Fibroblast of upper back skin (primary cell): ENCODE results near the gene SLC25A39.
"Not testable (repeated sequence)": the region's sequence is repeated elsewhere in the genome, so short reads cannot be mapped to it uniquely, and the experiment has no call there.

ENCODE experiments used
- DNase-seq: peaks from one replicate; pipeline ENCODE4 v3.0.0-alpha.2; 2013

SLC25A39 gene, protein sequence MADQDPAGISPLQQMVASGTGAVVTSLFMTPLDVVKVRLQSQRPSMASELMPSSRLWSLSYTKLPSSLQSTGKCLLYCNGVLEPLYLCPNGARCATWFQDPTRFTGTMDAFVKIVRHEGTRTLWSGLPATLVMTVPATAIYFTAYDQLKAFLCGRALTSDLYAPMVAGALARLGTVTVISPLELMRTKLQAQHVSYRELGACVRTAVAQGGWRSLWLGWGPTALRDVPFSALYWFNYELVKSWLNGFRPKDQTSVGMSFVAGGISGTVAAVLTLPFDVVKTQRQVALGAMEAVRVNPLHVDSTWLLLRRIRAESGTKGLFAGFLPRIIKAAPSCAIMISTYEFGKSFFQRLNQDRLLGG

DNA sequence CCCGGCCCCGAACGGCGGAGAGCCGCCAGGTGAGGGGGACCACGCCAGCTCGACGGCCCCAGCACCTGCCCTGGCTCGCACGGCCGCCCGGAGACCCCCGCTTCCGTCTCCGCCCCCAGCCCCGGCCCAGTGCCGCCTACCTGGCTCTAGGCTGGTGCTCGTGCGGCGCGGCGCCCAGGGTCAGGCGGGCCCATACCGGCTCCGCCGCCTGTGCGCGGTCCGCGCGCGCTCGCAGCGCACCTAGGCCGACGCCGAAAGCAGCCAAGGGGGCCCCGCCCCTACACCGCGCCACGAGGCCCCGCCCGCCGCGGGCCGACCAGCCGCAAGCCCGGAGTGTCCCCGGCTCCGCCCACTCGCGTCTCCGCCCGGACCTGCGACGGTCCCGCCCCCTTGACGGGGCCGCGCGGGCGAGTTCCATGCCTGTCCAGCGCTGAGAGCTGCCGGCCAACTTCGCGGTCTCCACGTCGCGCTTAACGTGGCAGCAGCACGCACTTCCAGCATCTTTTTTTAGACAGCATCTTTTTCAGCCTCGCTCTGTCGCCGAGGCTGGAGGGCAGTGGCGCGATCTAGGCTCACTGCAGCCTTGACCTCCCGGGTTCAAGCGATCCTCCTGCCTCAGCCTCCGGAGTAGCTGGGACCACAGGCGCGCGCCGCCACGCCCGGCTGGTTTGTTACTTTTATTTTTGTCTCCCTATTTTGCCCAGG, at the start of gene SLC25A39:
TSS of gene SLC25A39 (minus strand) at position 253 of the 705 bp plus-strand sequence. CDS start 1,261 bp downstream, outside the sequence.
- DNase-seq, result peak; percentile 90

DNA sequence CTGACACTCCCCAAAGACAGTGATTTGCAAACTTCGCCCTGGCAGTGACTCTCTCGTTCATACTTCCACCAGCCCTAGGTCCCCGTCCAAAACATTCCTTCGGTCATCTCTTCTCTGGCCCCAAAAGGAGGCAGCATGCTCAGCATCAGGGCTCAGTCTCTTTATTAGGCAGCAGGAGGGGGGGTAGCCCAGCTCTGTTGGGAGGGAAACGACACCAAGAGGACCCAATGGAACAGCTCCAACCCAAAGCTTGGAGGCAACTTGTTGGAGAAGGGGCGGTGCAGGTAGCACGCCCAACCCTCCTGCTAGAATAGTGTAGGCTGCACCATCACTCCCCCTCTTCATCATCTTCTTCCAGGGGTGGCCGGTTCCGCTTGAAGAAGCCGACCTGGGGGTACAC, 47.4 kb upstream of the SLC25A39 start:
- no peak for DNase-seq

DNA sequence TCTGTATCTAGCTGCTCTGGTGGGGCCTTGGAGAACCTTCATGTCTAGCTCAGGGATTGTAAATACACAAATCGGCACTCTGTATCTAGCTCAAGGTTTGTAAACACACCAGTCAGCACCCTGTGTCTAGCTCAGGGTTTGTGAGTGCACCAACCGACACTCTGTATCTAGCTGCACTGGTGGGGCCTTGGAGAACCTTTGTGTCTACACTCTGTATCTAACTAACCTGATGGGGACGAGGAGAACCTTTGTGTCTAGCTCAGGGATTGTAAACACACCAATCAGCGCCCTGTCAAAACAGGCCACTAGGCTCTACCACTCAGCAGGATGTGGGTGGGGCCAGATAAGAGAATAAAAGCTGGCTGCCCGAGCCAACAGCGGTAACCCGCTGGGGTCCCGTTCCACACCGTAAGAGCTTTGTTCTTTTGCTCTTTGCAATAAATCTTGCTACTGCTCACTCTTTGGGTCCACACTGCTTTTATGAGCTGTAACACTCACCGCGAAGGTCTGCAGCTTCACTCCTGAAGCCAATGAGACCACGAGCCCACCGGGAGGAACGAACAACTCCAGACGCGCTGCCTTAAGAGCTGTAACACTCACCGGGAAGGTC, 44.9 kb upstream of the SLC25A39 start:
- not testable (repeated sequence) for DNase-seq

DNA sequence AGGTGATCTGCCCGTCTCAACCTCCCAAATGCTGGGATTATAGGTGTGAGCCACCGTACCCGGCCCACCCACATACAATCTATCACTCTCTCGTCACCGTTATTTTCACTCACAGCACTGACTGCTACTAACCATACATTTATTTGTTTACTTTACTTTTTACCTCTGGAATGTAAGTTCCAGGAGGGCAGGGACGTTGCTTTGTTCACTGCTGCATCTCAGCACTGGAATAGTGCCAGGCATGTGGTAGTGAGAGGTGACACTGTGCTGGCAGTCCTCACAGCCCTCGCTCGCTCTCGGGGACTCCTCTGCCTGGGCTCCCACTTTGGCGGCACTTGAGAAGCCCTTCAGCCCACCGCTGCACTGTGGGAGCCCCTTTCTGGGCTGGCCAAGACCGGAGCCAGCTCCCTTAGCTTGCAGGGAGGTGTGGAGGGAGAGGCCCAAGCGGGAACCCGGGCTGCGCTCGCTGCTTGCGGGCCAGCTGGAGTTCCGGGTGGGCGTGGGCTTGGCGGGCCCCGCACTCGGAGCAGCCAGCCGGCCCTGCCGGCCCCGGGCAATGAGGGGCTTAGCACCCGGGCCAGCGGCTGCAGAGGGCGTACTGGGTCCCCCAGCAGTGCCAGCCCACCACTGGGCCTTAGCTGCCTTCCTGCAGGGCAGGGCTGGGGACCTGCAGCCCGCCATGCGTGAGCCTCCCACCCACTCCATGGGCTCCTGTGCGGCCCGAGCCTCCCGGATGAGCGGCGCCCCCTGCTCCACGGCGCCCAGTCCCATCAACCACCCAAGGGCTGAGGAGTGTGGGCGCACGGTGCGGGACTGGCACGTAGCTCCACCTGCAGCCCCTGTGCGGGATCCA, 44.0 kb upstream of the SLC25A39 start:
- not testable (repeated sequence) for DNase-seq

DNA sequence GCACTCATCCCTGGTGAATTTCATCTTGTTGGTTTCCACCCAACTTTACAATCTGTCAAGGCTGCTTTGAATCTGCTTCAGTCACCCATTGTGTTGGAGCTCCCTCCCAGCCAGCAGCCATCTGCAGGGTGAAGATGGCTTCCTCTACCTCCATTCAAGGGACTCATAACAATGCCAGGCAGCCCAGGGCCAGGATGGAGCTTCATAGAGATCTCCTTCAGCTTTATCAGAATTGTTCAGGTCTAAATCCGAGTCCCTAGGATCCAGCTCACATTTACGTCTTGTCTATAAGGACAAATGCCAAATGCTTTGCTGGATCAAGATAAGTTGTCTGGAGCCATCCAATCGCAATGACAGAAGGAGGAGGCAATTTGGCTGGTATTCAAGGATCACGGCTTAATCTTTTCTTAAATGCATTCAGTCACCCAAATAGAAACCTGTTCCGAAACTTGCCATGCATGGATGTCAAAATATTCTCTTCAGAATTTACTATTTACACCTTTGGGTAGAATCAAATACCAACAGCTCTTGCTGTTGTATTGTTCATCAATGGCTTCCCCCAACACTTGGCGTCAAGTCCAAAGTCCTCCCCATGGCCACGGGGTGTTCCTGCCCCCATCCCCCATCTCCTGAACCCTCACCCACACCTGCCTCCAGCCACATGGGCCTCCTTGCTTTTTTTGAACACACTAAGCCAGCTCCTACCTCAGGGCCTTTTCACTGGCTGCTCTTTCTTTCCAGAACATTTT, 42.8 kb upstream of the SLC25A39 start:
- no peak for DNase-seq

DNA sequence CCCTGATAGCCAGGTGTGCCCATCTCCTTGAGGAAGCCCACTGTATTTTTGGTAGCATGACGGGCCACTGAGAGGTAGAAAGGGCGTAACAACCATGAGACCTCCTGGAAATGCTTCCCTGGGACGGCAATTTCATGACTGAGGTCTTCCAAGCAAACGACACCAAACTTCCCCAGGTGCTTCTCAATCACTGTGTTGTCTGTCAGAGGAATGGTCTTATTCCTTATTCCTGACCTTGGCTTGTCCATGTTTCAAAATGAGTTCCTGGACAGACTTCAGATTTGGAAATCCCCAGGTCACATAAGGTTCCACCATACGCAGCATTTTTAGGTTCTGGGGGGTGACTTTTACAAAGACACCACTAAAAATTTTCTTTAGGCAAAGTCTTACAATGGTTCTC, 40.4 kb upstream of the SLC25A39 start:
- DNase-seq, result not testable (repeated sequence)

DNA sequence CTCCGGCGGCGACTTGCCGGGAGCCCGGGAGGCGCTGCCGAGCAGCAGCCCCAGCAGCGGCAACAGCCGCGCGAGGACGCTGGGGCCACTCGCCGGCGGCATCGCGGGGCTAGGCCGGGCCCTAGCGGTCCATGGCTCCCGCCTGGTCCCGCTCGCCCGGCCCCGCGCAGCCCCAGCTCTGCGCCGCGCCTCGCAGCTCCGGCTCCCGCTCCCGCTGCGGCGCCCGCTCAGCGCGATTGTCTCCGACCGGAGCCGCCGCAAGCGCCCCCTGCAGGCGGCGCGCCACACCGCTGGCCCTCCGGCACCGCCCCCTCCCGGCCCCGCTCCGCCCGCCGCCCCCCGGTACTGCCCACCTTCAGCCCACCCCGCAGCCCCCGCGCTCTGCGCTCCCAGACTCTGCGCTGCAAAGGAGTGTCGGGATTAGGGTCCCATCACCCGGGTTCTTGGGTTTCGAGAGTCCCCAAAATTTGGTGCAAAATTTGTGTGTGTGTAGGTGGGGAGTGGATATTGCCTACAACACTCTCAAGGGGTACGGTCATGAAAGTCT, 39.1 kb upstream of the SLC25A39 start, which contains the start of gene FAM171A2:
TSS of gene FAM171A2 (minus strand) at position 241 of the 547 bp plus-strand sequence. CDS start at position 102, 139 bp downstream.
- DNase-seq, result peak; percentile 49

DNA sequence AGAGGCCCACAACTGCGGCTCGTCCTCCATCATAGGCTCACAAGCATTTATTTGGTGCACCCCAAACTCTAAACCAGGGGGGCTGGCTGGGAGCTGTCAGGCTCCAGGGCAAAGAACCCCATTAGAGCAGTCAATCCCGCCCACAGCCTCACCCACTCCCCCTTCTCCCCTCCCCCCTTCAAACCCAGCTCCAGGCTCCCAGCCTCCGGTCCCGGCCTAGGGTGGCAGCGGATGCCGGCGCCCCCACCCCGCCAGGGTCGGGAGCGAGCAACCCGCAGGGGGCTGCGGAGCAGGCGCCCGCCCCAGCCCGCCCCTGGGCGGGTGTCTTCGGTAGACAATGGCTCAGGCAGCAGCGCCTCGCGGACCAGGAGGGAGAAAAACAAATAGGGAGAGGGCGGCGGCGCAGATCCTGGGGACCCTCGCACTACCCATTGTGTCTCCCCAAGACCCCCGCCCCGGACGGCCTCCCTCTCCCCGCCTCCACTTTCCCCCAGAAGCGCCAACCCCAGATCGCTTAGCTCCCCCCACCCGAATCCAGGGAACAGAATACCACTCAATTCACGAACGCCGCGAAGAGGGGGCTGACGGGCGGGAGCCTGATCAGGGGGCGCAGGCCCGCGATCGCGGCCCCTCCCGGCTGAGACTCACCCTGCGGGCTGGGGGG, 38.5 kb upstream of the SLC25A39 start:
- no peak for DNase-seq

DNA sequence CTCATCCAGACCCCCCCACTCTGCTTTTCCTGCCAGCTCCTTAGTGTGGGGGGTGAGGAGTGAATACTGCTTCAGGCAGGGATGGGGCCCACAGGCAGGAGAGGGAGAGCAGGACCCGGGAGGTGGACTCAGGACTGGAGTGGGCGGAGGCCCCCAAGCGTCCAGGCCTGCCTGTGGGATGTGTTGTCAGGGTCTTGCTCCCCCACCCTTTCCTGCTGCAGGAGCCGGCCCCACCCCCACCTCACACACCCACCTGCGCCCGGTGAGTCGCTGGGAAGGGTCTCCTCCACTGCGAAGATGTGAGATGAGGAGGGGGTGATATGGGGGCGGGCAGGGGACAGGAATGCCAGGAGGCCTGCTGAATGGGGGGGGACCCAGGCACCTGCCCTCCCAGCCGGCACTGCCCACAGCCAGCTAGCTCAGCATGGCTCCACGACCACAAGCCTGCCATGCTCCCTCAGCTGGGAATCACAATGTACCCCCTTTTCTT, 37.9 kb upstream of the SLC25A39 start:
- DNase-seq, result no peak

DNA sequence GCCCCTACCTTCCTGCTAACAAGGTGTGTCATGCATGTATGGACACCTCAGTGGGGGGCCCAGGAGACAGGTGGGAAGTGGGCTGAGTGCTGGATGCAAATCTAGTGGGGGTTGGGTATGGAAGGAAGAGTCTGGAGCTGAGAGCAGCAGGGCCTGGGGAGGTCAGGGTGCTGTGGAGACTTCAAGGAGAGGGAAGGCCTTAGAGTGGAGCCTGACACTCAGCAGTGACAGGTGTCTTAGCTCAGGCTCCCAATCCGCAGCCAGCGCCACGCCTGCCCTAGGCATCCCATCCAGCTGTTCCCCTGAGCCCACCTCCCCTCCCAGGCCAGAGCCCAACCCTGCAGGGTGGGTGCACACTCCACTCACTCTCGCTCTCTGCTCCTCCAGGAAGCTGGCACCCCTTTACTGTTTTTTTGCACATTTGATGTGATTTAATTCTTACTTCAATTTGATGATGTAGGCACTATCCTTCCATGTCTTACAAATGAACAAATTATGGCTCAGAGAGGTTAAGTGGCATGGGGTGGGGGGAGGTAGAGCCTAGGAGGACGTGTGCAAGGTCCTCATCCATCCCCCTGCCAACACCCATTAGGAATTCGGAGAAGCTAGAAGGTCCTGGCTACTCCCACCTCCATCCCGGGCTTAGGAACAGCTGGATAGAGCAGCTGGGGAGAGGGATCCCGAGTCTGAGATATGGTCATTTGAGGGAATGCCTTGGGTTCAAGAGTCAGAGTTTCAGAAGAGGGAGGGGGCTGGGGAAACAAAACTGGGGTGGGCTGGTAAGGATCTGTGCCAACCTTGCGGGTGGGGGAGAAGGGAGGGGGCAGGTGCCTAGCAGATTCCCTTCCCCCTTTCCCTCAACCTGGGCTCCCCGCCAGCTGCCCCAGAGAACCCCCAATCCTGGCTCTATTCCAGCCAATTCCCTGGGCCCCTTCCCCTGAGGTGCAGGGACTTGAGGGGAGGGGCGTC, 37.0 kb upstream of the SLC25A39 start:
- DNase-seq, result no peak

DNA sequence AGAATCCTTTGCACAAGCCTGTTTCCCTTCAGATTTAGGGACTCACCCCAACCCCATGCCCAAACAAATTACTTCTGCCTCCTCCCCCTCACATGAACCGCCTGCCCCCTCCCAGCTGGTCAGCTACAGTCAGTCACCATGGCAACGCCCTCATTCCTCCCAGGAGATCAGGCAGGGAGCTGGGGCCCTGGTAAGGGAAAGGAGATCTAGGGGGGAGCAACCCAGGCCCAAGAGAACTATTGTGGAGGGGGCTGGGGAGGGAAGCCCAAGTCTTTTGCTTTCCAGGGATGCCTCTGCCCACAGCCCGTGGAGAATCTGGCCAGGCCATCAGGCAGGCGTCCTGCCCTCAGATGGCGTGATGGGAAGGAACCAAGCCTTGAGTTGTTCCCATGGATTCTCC, 36.2 kb upstream of the SLC25A39 start:
- DNase-seq, result peak; percentile 48

DNA sequence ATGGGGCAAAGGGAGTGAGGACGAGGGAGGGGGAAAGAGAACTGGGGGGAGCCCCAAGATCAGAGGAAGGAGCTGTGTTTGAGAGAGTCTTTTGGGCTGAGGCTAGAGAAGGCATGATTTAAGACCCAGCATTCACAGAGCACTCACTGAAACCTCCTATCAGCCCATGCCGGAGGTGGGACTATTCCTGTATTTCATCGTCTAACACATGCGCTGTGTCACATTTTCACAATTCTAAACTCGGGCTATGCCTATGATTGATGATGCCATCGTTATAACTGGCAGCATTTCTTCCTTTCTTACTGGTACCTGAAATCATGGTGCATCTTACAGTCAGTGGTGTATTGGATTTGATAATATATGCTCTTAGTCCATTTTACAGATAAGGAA, 35.5 kb upstream of the SLC25A39 start:
- DNase-seq, result no peak

DNA sequence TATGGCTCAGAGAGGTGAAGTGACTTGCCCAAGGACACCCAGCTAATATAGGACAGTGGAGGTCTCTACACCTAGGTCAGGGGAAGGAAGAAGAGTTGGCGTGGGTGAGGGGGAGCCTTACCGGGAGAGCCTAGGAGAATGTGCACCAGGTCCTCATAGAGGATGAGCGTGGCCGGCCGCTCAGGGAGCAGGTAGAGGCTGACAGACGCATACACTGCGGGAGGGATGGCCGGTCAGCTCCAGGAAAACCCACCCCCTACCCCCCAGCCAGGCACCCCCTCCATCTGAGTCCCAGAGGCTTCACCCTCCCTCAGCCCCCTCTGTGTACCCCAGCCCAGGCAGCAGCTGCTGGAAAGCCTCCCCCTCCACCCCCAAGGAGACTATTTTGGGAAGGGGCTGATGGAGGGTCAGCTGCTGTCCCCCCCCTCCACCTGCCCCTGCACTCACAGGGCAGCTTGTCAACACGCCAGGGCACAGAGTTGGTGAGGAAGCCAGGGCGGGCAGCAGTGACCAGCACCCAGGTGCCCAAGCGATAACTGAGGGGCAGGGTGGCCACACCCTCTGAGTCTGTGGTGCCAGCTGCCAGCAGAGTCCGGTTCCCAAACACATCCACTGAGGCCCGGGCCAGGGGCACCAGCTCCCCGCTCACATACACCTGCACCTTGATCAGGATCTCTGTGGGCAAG, 35.0 kb upstream of the SLC25A39 start:
- DNase-seq, result no peak

DNA sequence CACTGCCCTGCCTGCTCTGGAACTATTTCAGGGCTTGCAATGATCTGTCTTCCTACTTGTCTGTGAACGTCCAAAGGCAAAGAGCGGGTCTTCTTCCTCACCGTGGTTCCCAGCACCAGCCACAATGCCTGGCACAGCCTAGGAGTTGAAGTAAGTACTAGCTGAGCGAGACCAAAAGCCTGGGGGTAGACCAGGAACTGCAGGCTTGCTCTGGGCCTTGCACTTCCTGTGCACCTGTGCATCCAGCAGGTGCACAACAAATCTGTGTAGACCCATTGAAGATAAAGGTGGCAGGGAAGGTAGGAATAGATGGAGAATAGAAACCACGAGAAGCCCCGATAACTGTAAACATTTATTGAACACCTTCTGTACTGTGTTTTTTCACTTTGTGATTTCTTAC, 34.4 kb upstream of the SLC25A39 start:
- no peak for DNase-seq

DNA sequence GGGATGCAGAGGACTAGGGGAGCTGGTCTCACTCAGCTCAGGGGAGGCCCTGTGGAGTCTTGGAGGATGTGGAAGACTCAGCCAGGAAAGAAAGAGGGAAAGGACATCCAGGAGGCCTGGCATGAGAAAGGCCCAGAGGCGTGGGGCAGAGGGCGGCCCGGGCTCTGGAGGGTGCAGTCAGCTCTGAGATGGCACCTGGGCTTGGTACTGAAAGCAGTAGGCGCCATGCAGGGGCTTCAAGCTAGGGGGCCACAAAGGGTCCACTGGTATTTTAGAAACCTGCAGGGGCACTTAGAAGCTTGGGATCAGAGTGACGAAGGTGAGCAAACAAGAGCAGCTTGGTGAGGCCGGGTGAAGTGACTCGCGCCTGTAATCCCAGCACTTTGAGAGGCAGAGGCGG, 33.4 kb upstream of the SLC25A39 start:
- DNase-seq, result no peak

DNA sequence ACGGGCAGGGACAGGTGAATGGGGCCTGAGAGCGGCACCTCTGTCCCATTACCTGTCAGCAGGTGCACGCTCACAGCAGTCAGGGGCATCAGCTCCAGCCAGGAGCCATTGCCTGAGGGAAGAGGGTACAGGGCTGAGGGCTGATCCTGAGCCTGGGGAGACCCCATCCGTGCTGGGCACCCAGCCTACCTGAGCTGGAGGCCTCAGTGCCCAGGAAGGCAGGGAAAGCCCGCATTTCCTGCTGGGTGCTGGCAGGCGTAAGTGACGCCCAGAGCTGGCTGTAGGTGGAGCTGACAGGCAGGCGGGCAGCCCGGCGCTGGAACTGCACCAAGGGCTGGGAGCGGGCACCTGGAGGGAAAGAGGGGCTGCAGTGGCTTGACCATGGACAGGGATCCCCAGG, 31.6 kb upstream of the SLC25A39 start:
- no peak for DNase-seq

DNA sequence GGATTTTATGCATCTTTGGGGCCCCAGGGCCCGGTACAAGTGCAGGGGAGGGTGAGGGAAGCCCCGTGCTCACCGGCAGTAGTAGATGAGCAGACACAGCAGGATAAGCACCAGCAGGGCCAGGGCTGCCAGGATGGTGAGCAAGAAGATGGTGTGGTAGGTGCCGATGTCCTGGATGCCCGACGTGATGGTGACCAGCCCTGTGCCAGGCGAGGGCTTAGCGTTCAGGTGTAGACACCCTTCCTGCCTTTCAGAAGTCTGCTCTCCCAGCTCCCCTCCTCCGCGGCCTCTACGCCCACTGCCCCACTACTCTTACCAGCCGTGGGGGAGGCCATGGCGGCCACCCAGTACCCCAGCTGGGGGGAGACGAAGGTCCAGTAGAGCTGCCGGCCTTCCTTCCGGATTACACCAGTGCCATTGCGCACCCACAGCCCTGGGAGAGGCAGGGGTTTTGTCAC, 31.0 kb upstream of the SLC25A39 start:
- no peak for DNase-seq

DNA sequence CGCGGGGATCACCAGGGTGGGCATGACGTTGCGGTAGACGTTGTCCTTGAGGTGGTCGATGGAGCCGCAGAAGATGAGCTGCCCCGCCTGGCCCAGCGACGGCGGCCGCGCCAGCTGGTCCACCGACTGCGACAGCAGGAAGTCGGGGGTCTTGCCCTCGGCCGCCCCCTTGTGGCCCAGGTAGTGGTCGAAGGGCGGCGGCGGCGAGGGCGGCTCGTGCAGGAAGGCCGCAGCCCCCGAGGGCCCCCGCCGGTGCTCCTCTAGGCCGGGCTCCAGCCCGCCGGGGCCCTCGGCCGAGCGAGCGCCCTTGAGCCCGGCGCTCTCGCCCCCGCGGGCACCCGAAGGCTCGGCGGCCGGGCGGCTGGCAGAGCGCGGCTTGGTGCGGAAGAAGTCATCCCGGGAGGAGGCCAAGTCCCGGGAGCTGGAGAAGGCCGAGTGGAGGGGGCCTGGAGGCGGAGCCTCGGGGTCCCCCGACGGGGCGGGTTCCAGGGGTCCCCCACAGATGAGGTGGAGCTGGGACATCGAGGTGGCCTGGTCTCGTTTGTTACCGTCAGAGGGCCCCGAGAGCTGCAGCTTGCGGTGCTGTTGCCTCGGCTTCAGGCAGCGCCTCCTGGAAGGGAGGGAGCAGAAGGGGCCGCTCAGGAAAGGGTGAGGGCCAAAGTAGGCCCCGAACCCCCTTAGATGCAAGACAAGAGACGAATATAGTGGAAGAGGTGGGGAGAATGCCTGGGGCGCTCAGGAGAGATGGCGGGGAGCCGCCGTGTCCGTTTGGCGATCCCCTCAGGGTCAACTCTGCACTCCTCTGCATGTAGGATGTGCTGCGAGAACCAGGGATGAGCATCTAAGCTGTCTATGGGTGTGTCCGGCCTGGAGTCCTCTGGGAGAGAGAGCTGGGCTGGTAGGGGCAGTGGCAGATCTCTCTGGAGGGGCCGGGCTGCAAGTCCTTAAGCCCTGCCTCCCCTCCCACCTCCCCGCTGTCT, 30.2 kb upstream of the SLC25A39 start:
- no peak for DNase-seq
